Neural crest cell (in vitro differentiated cells): ENCODE measurements around the gene RAB11FIP5. TPM values are rescaled to one million over a fixed set of nuclear protein-coding genes. Genes with fewer than 3 reads are reported as not detected.

Experiments used
- DNase-seq: peaks from one replicate; pipeline ENCODE4 v3.0.0; 2021; ENCODE audit warnings: low read depth, mixed read lengths, low spot score
- H3K27ac Mint-ChIP-seq: one replicate; pipeline ENCODE4 v1.8.0; 2021; ENCODE audit warnings: mild to moderate bottlenecking, mixed read lengths; ENCODE audit not compliant: unreplicated experiment
- H3K27me3 Mint-ChIP-seq: 2 replicates; pipeline ENCODE4 v1.8.0; 2021; ENCODE audit warnings: low read depth, mild to moderate bottlenecking, mixed read lengths
- H3K36me3 Mint-ChIP-seq: 2 replicates; pipeline ENCODE4 v1.8.0; 2021; ENCODE audit warnings: low read depth, mild to moderate bottlenecking, mixed read lengths
- H3K4me1 Mint-ChIP-seq: 2 replicates; pipeline ENCODE4 v1.8.0; 2021; ENCODE audit warnings: mixed read lengths
- H3K4me3 Mint-ChIP-seq: one replicate; pipeline ENCODE4 v1.8.0; 2021; ENCODE audit warnings: mild to moderate bottlenecking, mixed read lengths
- H3K9me3 Mint-ChIP-seq: 2 replicates; pipeline ENCODE4 v1.8.0; 2021; ENCODE audit warnings: mixed read lengths
- CTCF ChIP-seq: fragments of 200-600 bp; sonication (generic); conservative IDR thresholded peaks from 2 replicates; pipeline ENCODE4 v1.5.0; 2021; ENCODE audit warnings: antibody characterized with exemption, mild to moderate bottlenecking
- total RNA-seq: library from RNA; stranded (reverse); gene quantifications from 2 replicates; pipeline ENCODE4 v1.2.1, GENCODE V29; 2021

The RAB11FIP5 gene
- total RNA-seq, 1 donor from 2014 or later: 6.7 TPM

GRCh38 chr2:73027340-73027739, 85.4 kb downstream of the RAB11FIP5 start:
- Mint-ChIP-seq H3K36me3 (no peaks in the 10 kb centered on the region), H3K4me3 (no peak overlapping the region), H3K4me1 (peaks cover 4% of the 10 kb centered on the region), H3K27ac (no peak overlapping the region), H3K9me3 (no peaks in the 10 kb centered on the region), H3K27me3 (no peaks in the 10 kb centered on the region)
- DNase-seq: no peak
- TF ChIP-seq CTCF: no peak

GRCh38 chr2:73023497-73023896, 89.3 kb downstream of the RAB11FIP5 start:
- DNase-seq: no peak
- H3K27me3 Mint-ChIP-seq: no peaks in the 10 kb centered on the region
- H3K9me3 Mint-ChIP-seq: no peaks in the 10 kb centered on the region
- no peaks in the 10 kb centered on the region for H3K36me3 Mint-ChIP-seq
- H3K27ac Mint-ChIP-seq: no peak overlapping the region
- peaks cover 21% of the 10 kb centered on the region for H3K4me1 Mint-ChIP-seq
- H3K4me3 Mint-ChIP-seq: no peak overlapping the region
- no peak for TF ChIP-seq CTCF

Other genes with a start within 250 kb of the RAB11FIP5 start
- 5.8 and 6.3 TPM in 2 replicates for gene SPR, start 225.5 kb downstream of the RAB11FIP5 start, total RNA-seq
- not detected in 2 replicates for gene EMX1, start 195.4 kb downstream of the RAB11FIP5 start, total RNA-seq
- 21.8 and 23.3 TPM in 2 replicates for gene SFXN5, start 41.2 kb downstream of the RAB11FIP5 start, total RNA-seq
- not detected in 2 replicates for gene NOTO, start 89.6 kb upstream of the RAB11FIP5 start, total RNA-seq
- gene SMYD5, start 101.3 kb upstream of the RAB11FIP5 start, total RNA-seq: 33.7 and 33.9 TPM in 2 replicates
- 11.4 and 11.7 TPM in 2 replicates for gene PRADC1, start 120.3 kb upstream of the RAB11FIP5 start, total RNA-seq
- gene CCT7, start 121.4 kb upstream of the RAB11FIP5 start, total RNA-seq: 446 and 460 TPM in 2 replicates
- gene FBXO41, start 171.5 kb upstream of the RAB11FIP5 start, total RNA-seq: 3.7 and 4.5 TPM in 2 replicates
- not detected in 2 replicates for gene EGR4, start 180.6 kb upstream of the RAB11FIP5 start, total RNA-seq